ENCODE measurements around the gene IPO13. TPM values are rescaled to one million over a fixed set of nuclear protein-coding genes. Genes with fewer than 3 reads are reported as not detected.

IPO13 gene
- total RNA-seq, 1 donor from 2014 or later, result 24.8 TPM

GRCh38 chr1:43934986-43935324 is 11.8 kb upstream of the IPO13 start:
- H3K4me3 Mint-ChIP-seq, result no peak overlapping the region
- ChIA-PET CTCF (interaction anchor here (0.9 to 5.7 kb wide), 21 partner anchors 8 to 716 kb away, joined by 3 to 123 read pairs (median 4); partner anchors contain the start of genes DPH2 and IPO13), POLR2A (interaction anchor here (1.0 to 1.8 kb wide), 4 partner anchors 11 to 96 kb away, joined by 3 to 5 read pairs (median 3); partner anchors contain the start of genes IPO13 and SLC6A9)
- DNase-seq (no peak), ATAC-seq (ENCODE audit: low read depth) (no peak)
- H3K27me3 Mint-ChIP-seq, result peaks cover 22% of the 10 kb centered on the region
- TF ChIP-seq CTCF (IDR thresholded peaks at IDR 0.05), result no peak
- intact Hi-C loops (cut with micrococcal nuclease), result loop anchor here (1.0 to 5.0 kb wide), 4 partner anchors 97 to 708 kb away; partner anchors contain the start of gene SLC6A9
- no peaks in the 10 kb centered on the region for H3K9me3 Mint-ChIP-seq
- H3K27ac Mint-ChIP-seq, result no peak overlapping the region
- H3K36me3 Mint-ChIP-seq (ENCODE audit: low read depth), result peaks cover 2% of the 10 kb centered on the region
- peaks cover 19% of the 10 kb centered on the region for H3K4me1 Mint-ChIP-seq

- intact Hi-C loops (cut with micrococcal nuclease), result no loop called here
- peaks cover 22% of the 10 kb centered on the region for H3K27me3 Mint-ChIP-seq
- ChIA-PET CTCF (interaction anchor here (1.0 to 5.7 kb wide), 8 partner anchors 7 to 709 kb away, joined by 3 to 123 read pairs (median 4); partner anchors contain the start of gene DPH2), POLR2A (interaction anchor here (1.0 to 1.8 kb wide), 4 partner anchors 10 to 95 kb away, joined by 3 to 5 read pairs (median 3); partner anchors contain the start of genes IPO13 and SLC6A9)
- no peak overlapping the region for H3K4me3 Mint-ChIP-seq
- H3K4me1 Mint-ChIP-seq, result peaks cover 19% of the 10 kb centered on the region
- no peak for DNase-seq
- H3K27ac Mint-ChIP-seq, result no peak overlapping the region
- no peaks in the 10 kb centered on the region for H3K9me3 Mint-ChIP-seq
- TF ChIP-seq CTCF (IDR thresholded peaks at IDR 0.05), result no peak
- H3K36me3 Mint-ChIP-seq (ENCODE audit: low read depth), result peaks cover 2% of the 10 kb centered on the region
- no peak for ATAC-seq (ENCODE audit: low read depth)
These were observed 10.9 kb upstream of the IPO13 start for GRCh38 chr1:43935711-43936427.

- intact Hi-C loops (cut with micrococcal nuclease), result no loop called here
- Mint-ChIP-seq H3K27me3 (peaks cover 22% of the 10 kb centered on the region), H3K4me3 (peak overlapping the region; percentile 65), H3K9me3 (no peaks in the 10 kb centered on the region), H3K4me1 (peaks cover 19% of the 10 kb centered on the region), H3K36me3 (ENCODE audit: low read depth) (peaks cover 2% of the 10 kb centered on the region), H3K27ac (no peak overlapping the region)
- ChIA-PET POLR2A (interaction anchor here (1.7 kb wide), 1 partner anchor 34 kb away, joined by 3 read pairs; no protein-coding TSS in a partner anchor), CTCF (interaction anchor here (5.7 kb wide), 1 partner anchor 172 kb away, joined by 123 read pairs; no protein-coding TSS in a partner anchor)
- peak; percentile 48 for ATAC-seq (ENCODE audit: low read depth)
- no peak for TF ChIP-seq CTCF (IDR thresholded peaks at IDR 0.05)
- DNase-seq, result no peak
These were observed 10.2 kb upstream of the IPO13 start for GRCh38 chr1:43936431-43937151.

GRCh38 chr1:43937179-43937865 is 9.4 kb upstream of the IPO13 start:
- intact Hi-C loops (cut with micrococcal nuclease), result no loop called here
- H3K9me3 Mint-ChIP-seq, result no peaks in the 10 kb centered on the region
- no peak for DNase-seq
- H3K36me3 Mint-ChIP-seq (ENCODE audit: low read depth), result peaks cover 2% of the 10 kb centered on the region
- H3K27me3 Mint-ChIP-seq, result peaks cover 22% of the 10 kb centered on the region
- H3K4me1 Mint-ChIP-seq, result peaks cover 19% of the 10 kb centered on the region
- ChIA-PET POLR2A (no interaction called here), CTCF (interaction anchor here (5.7 kb wide), 1 partner anchor 173 kb away, joined by 123 read pairs; no protein-coding TSS in a partner anchor)
- no peak overlapping the region for H3K4me3 Mint-ChIP-seq
- no peak overlapping the region for H3K27ac Mint-ChIP-seq
- TF ChIP-seq CTCF (IDR thresholded peaks at IDR 0.05), result no peak
- no peak for ATAC-seq (ENCODE audit: low read depth)
